OCI-LY1 (cell line): Measurements from ENCODE around the gene PDE3A.

Experiments
- H2AFZ ChIP-seq: fragments of 200-600 bp; sonication (generic), shearing (Covaris generic); 2 replicates; pipeline ENCODE4 v1.6.0; 2014; ENCODE audit warnings: antibody characterized with exemption, mild to moderate bottlenecking, low read length
- H3F3A ChIP-seq: fragments of 200-600 bp; sonication (generic), shearing (Covaris generic); 2 replicates; pipeline ENCODE4 v1.6.0; 2014; ENCODE audit warnings: mild to moderate bottlenecking, antibody characterized with exemption, low read length, moderate library complexity; ENCODE audit not compliant: insufficient read depth
- H3K27ac ChIP-seq: fragments of 200-600 bp; sonication (generic); 2 replicates; pipeline ENCODE4 v1.5.1; 2014; ENCODE audit warnings: low read length, mixed run types, mild to moderate bottlenecking, low read depth; ENCODE audit not compliant: poor library complexity, severe bottlenecking
- H3K27me3 ChIP-seq: fragments of 200-600 bp; sonication (generic); 2 replicates; pipeline ENCODE4 v1.6.0; 2014; ENCODE audit warnings: antibody characterized with exemption, mild to moderate bottlenecking, low read length, moderate library complexity; ENCODE audit not compliant: insufficient read depth
- H3K36me3 ChIP-seq: fragments of 200-600 bp; sonication (generic); 2 replicates; pipeline ENCODE4 v1.6.1; 2014; ENCODE audit warnings: mild to moderate bottlenecking, antibody characterized with exemption, low read length, moderate library complexity, mixed read lengths; ENCODE audit not compliant: insufficient read depth
- H3K4me1 ChIP-seq: fragments of 200-600 bp; sonication (generic); 2 replicates; pipeline ENCODE4 v1.5.1; 2014; ENCODE audit warnings: mild to moderate bottlenecking, low read length, moderate library complexity; ENCODE audit not compliant: insufficient read depth, severe bottlenecking
- H3K4me2 ChIP-seq: fragments of 200-600 bp; sonication (generic), shearing (Covaris generic); 2 replicates; pipeline ENCODE4 v1.6.1; 2014; ENCODE audit warnings: low read length
- H3K4me3 ChIP-seq: fragments of 200-600 bp; sonication (generic); 2 replicates; pipeline ENCODE4 v1.5.1; 2014; ENCODE audit warnings: low read length, low read depth, mild to moderate bottlenecking, mixed read lengths; ENCODE audit not compliant: poor library complexity, severe bottlenecking
- H3K79me2 ChIP-seq: fragments of 200-600 bp; shearing (Covaris generic); 2 replicates; pipeline ENCODE4 v1.6.1; 2016; ENCODE audit warnings: mixed run types, low read length, mixed read lengths; ENCODE audit not compliant: insufficient read depth
- H3K9ac ChIP-seq: fragments of 200-600 bp; sonication (generic), shearing (Covaris generic); 2 replicates; pipeline ENCODE4 v1.6.1; 2014; ENCODE audit warnings: mild to moderate bottlenecking, low read length, mixed read lengths
- H3K9me2 ChIP-seq: fragments of 200-600 bp; sonication (generic), shearing (Covaris generic); 2 replicates; pipeline ENCODE4 v1.6.1; 2014; ENCODE audit warnings: low read depth, mild to moderate bottlenecking, low read length, mixed read lengths
- H3K9me3 ChIP-seq: fragments of 200-600 bp; shearing (Covaris generic); 2 replicates; pipeline ENCODE4 v1.6.1; 2014; ENCODE audit warnings: low read length, mixed read lengths
- H4K20me1 ChIP-seq: fragments of 200-600 bp; sonication (generic), shearing (Covaris generic); 2 replicates; pipeline ENCODE4 v1.6.0; 2016; ENCODE audit warnings: mild to moderate bottlenecking, low read length; ENCODE audit not compliant: insufficient read depth
- CTCF ChIP-seq: fragments of 200-600 bp; sonication (generic), shearing (Covaris generic); IDR thresholded peaks from 2 replicates; pipeline ENCODE4 v1.5.1; 2017; ENCODE audit warnings: mild to moderate bottlenecking, antibody characterized with exemption, low read length, moderate library complexity, mixed read lengths
- EZH2 ChIP-seq: fragments of 200-600 bp; sonication (generic), shearing (Covaris generic); IDR thresholded peaks from 2 replicates; pipeline ENCODE4 v1.8.0; 2017; ENCODE audit warnings: borderline replicate concordance, mixed run types, mild to moderate bottlenecking, antibody characterized with exemption, low read length, moderate library complexity, mixed read lengths

PDE3A gene

GRCh38 chr12:20477672-20478071 lies 109.3 kb downstream of the PDE3A start:
- TF ChIP-seq CTCF (no peak), EZH2 (no peak)
- H3K27me3 ChIP-seq: no peaks in the 10 kb centered on the region
- H3K79me2 ChIP-seq: no peaks in the 10 kb centered on the region
- no peak overlapping the region for H3K27ac ChIP-seq
- H3K4me1 ChIP-seq: no peaks in the 10 kb centered on the region
- no peak overlapping the region for H3K4me2 ChIP-seq
- H4K20me1 ChIP-seq: no peaks in the 10 kb centered on the region
- no peak overlapping the region for H2AFZ ChIP-seq
- H3K9ac ChIP-seq: no peak overlapping the region
- no peaks in the 10 kb centered on the region for H3F3A ChIP-seq
- H3K9me2 ChIP-seq: no peaks in the 10 kb centered on the region
- no peak overlapping the region for H3K4me3 ChIP-seq
- H3K9me3 ChIP-seq: no peaks in the 10 kb centered on the region
- H3K36me3 ChIP-seq: no peaks in the 10 kb centered on the region

GRCh38 chr12:20482491-20483054 lies 114.2 kb downstream of the PDE3A start:
- H3F3A ChIP-seq: no peaks in the 10 kb centered on the region
- no peaks in the 10 kb centered on the region for H3K9me2 ChIP-seq
- H3K36me3 ChIP-seq: no peaks in the 10 kb centered on the region
- no peaks in the 10 kb centered on the region for H3K4me1 ChIP-seq
- no peak overlapping the region for H3K4me2 ChIP-seq
- H4K20me1 ChIP-seq: no peaks in the 10 kb centered on the region
- no peaks in the 10 kb centered on the region for H3K79me2 ChIP-seq
- no peaks in the 10 kb centered on the region for H3K9me3 ChIP-seq
- no peak overlapping the region for H3K4me3 ChIP-seq
- no peak overlapping the region for H2AFZ ChIP-seq
- TF ChIP-seq EZH2 (no peak), CTCF (no peak)
- no peaks in the 10 kb centered on the region for H3K27me3 ChIP-seq
- H3K9ac ChIP-seq: no peak overlapping the region
- no peak overlapping the region for H3K27ac ChIP-seq

- Histone ChIP-seq H3F3A (no peaks in the 10 kb centered on the region), H3K4me3 (no peak overlapping the region), H3K9me3 (no peaks in the 10 kb centered on the region), H3K79me2 (no peaks in the 10 kb centered on the region), H3K36me3 (no peaks in the 10 kb centered on the region), H3K9me2 (no peaks in the 10 kb centered on the region), H3K9ac (no peak overlapping the region), H3K27ac (no peak overlapping the region), H2AFZ (no peak overlapping the region), H3K4me1 (no peaks in the 10 kb centered on the region), H4K20me1 (no peaks in the 10 kb centered on the region), H3K27me3 (no peaks in the 10 kb centered on the region), H3K4me2 (no peak overlapping the region)
- TF ChIP-seq CTCF: no peak
- TF ChIP-seq EZH2: no peak
Measured at GRCh38 chr12:20483776-20484175, 115.4 kb downstream of the PDE3A start.
